SK-N-SH treated with all-trans-retinoic acid at 6 μM for 48 hours (cell line): ENCODE data around the gene LRIG2.

Experiments
- CSDC2 ChIP-seq: fragments of 250-450 bp; sonication (Bioruptor Pico); IDR thresholded peaks from 2 replicates; pipeline ENCODE4 v1.5.0; 2020; ENCODE audit warnings: mild to moderate bottlenecking, moderate library complexity
- PATZ1 ChIP-seq: fragments of 250-450 bp; sonication (Bioruptor Pico); IDR thresholded peaks from 2 replicates; pipeline ENCODE4 v1.8.0; 2020; ENCODE audit warnings: mild to moderate bottlenecking, moderate library complexity, borderline replicate concordance
- TCF4 ChIP-seq: fragments of 250-450 bp; sonication (Bioruptor Pico); IDR thresholded peaks from 2 replicates; pipeline ENCODE4 v1.8.0; 2021; ENCODE audit warnings: mild to moderate bottlenecking, moderate library complexity, borderline replicate concordance
- ZFP3 ChIP-seq: fragments of 250-450 bp; sonication (Bioruptor Pico); IDR thresholded peaks from 2 replicates; pipeline ENCODE4 v1.5.0; 2020; ENCODE audit warnings: mild to moderate bottlenecking, moderate library complexity

GRCh38 chr1:113073479-113073950 is 517 bp downstream of the LRIG2 start:
- no peak for TF ChIP-seq TCF4
- TF ChIP-seq ZFP3 (CRISPR knock-in tag): no peak
- TF ChIP-seq CSDC2 (CRISPR knock-in tag): no peak
- TF ChIP-seq PATZ1 (CRISPR knock-in tag): no peak
